SH-SY5Y (cell line): ENCODE measurements around the gene LGALS13.

Source experiments
- GATA2 ChIP-seq: IDR thresholded peaks from 2 replicates; pipeline ENCODE4 v1.6.1; 2011; ENCODE audit warnings: mild to moderate bottlenecking, low read depth, low read length
- GATA3 ChIP-seq: IDR thresholded peaks from 2 replicates; pipeline ENCODE4 v1.6.1; 2011; ENCODE audit warnings: low read depth, mild to moderate bottlenecking, low read length, moderate library complexity

GRCh38 chr19:39623946-39624345 is 21.6 kb downstream of the LGALS13 start:
- no peak for TF ChIP-seq GATA2
- TF ChIP-seq GATA3 = no peak
